GM18511 (cell line): ENCODE results near the gene SORL1.
"Not testable (repeated sequence)": the region's sequence is repeated elsewhere in the genome, so short reads cannot be mapped to it uniquely, and the experiment has no call there.

ENCODE experiments used
- ATAC-seq: cut with Tn5 transposase; IDR thresholded peaks from one replicate; pipeline ENCODE4 v1.9.1; 2021; ENCODE audit warnings: mild to moderate bottlenecking, moderate library complexity; ENCODE audit not compliant: unreplicated experiment

SORL1 gene

DNA sequence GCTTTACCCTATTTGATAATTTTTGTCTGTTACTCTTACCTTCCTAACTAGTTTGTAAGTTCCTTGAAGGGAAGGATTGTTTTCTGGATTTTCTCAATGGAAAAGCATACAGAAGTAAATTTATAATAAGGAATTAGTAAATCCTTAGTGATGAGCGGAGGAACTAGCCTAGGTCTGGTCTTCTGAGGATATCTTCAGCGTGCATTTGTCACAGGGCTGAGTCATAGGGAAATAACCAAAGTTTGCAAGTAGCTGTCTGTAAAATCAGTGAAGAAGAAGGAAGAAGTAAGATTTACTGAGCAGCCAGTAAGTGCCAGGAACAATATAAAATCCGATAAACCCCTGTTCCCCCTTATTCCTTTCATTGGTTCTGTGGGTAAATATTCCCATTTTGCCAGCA lies 163.4 kb downstream of the SORL1 start:
- no peak for ATAC-seq

DNA sequence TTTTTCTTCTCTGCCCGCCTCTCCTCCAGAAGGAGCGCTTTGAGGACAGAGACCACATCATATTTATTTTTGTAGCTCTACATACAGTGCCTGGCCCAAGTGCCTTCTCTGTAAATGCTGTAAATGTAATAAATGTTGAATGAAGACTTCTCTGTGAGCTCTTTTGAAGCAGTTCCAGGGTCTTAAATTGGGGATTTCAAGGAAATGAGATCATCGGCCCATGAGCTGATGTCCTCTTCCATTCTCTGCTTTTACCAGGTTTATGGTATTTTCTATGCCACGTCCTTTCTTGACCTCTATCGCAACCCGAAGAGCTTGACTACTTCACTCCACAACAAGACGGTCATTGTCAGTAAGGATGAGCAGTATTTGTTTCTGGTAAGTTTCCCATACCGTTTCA lies 166.4 kb downstream of the SORL1 start:
- ATAC-seq: no peak

DNA sequence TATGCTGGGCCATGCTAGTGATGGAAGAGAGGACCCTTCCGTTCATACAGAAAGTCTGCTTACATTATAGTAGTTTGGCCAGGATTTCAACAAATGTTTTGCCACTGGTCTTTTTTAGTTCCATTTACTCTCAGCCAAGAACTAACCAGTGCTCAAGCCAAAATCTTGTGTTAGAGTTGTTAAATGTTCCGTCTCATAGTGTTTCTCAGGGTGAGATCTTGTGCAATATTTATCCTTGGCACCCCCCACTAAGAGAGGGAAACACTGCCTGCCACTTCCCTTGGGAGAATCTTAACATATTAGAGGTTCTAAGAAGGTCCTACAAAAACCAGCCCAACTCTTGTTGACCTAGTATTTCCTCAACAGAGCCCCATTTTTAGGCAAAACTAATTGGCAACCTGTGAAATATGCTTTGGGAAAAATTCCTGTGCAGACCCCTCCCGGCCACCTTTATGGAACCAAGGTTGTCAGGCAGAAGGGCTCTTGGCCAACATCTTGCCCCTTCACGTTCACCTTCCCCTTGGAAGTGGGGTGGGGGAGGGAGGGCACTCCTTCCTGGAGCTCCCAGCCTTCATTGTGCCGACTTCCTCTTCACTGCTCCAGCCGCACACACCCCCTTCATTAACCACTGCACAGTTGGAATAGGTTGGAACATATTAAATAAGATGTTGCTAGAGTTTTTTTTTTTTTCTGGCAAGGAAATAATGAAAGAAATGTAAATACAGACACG lies 173.8 kb downstream of the SORL1 start:
- ATAC-seq: no peak

DNA sequence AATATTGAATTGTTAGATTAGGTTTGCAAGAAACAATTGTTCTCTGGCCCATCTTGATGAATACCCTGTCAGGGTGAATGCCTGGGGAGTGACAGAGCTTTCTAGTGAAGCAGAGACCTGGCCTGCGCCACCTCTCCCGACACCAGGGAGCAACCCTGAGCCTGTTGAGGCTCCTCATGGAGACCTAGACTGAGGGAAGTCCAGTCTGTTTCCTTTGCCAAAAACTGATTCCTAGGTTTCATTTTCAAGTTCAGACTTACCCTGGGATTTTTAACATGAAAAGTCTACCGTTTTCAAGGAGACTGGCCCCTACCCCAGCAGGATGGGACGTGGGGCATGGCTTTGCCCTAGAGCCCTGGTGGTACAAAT lies 174.4 kb downstream of the SORL1 start:
- no peak for ATAC-seq

DNA sequence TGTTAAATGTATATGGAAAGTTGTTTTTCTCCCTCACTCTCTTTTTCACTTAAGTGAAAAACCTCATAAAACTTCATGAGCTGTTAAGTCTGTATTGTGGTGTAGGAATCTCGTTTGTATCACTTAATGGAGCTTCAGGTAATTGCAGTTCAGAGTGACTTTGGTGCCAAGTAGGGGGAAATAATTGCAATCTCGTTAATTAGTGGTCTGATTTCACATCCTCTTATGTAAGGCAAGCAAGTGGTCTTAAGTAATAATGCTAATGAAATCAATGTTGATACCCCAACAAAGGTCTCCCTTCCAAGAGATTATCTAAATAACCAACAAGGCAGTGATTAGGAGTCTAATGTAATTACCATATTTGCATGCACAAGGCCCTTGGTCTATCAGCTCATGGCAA lies 174.9 kb downstream of the SORL1 start:
- no peak for ATAC-seq

DNA sequence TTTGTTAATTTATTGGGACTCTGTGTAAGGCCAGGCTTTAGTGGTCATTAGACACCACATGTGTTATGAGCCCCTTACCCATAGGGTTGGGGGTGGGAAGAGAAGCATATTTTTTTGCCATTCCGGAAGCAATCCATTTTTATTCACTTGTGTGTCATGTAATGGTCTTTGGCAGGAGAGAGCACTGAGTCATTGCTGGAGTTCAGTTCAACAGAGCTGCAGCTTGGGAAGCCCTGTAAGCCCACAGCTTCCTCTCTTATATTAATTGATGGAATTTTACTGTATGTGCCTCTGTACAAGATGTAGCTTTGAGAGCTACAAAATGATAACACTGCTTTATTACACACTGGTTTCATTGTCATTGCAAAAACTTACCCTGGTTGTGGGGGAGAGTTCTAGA lies 177.9 kb downstream of the SORL1 start:
- ATAC-seq: no peak

DNA sequence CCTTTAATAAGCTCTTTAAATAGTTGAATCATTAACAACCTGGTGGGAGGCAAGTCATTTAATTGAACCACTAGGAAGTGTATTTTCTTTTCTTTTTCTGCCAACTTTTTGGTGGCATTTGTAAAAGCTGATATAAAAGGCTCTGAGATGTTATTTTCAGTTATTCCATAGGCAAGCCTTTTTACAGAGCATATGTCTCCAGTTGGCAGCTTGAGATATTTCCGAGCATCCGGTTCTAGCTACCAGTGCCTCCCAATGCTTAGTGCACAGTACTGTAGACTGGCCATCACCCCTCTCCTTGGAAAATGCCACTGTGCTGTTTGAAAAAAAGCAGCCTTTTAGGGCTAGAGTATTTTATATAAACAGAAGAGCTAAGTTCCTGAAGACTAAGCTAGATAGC lies 179.3 kb downstream of the SORL1 start:
- no peak for ATAC-seq

DNA sequence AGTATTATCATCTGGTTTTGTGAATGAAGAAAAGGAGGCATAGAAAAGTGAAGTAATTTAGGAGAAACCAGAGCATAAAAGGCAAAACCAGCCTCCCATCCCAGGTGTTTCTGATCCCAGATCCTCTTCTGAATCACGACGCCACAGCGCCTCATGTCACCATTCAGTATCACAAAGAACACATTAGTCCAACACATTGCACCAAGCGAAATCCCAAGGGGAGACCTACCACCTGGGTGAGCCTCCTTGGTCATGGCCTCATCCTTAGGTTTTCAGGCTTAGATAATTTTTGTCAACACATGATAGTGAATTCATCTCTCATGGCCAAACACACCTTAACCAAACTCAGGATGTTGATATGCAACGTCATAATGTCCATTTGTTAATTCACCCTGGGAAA lies 182.2 kb downstream of the SORL1 start:
- no peak for ATAC-seq

DNA sequence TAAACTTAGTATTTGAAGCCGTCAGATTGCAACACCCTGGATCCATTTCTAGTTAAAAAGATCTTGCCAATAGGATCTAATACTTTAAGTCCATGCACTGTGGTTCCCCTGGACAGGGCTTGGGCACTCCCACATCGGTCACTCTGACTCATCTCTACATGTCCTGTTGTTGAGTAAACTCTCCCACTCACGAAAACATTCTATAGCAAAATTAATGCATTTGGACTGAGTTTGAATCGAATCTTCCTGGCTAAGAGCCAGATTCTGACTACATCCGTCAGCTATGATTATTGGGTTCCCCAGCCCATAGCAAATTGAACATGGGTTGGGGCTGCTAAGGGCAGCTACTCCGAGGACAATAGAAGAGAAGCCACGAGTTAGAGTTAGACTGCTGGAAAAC lies 182.8 kb downstream of the SORL1 start:
- ATAC-seq: no peak

DNA sequence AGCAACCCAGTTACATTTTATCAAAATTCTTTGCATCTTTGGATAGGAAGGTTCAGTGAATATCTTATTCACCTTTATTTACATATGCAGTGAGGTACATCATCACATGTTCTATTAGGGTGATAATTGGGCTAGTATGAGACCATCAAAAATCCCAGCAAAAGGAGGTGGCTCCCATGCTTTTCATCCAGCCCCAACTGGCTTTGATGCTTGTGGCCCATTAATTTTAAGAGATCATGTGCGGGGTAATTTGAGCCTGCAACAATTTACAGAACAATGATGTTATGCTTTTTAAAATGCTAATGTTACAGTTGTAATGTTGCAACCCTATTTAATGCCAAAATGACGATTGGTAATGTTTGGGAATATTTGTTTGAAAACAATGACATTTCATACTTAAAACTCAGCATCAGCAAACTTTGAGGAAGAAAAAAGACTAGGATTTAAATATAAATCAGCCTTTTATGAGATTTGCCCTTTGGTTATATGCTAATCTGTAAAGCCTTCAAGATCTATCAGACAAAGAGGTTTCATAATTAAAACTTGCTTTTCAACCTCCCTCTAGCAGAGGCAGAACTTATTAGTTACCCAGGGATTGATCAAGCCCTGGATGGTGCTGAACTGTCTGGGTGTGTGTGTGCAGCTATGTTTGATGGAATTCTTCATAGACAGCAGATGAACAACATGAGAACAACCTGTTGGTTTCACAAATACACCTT lies 184.1 kb downstream of the SORL1 start:
- no peak for ATAC-seq

DNA sequence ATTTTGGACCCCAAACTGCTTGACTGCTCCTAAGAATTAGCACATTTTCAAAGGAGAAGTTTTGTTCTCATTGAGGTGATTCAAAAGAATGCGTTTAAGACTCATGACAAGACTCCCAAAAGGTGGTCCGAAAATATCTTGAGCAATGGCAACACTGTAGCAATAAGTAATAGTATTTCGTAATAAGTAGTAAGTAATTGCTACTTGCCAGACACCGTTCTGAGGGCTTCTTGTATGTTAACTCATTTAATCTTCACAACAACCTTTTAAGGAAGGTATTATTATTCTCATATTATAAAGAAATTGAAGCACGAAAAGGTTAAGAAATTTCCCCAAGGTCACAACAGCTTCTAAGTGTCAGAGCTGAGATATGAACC lies 184.7 kb downstream of the SORL1 start:
- no peak for ATAC-seq

DNA sequence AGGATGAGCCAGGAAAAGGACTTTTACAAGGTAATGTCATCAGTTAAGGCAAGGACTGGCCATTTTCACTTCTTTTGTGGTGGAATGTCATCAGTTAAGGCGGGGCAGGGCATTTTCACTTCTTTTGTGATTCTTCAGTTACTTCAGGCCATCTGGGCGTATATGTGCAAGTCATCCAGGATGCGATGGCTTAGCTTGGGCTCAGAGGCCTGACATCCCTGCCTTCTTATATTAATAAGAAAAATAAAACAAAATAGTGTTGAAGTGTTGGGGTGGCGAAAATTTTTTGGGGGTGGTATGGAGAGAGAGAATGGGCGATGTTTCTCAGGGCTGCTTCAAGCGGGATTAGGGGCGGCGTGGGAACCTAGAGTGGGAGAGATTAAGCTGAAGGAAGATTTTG lies 185.5 kb downstream of the SORL1 start:
- ATAC-seq: not testable (repeated sequence)

DNA sequence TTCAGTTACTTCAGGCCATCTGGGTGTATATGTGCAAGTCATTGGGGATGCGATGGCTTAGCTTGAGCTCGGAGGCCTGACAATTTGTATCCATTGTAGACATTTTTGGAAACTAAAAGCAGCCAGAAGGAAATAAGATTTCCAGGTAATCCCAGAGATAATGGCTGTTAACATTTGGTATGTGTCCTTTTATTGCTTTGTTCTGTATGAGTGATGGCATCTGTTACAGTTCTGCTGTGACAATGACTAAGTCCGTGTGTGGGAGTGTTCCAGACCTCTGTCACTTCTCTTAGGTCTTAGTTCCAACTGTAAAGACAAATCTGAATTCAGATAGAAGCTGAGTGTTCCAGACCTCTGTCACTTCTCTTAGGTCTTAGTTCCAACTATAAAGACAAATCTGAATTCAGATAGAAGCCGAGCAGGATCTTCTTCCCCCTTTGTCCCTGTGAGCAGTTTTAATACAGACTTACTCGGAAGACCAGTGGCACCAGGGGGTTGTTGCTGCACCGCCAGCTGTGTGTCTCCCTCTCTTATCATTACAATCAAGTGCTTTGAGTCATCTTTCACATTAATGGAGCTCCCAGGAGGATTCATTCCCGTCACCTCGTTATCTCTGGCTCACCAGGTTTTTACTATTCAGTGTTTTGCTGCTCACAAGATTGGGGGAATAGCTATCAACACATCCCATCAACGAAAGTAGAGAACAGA lies 191.5 kb downstream of the SORL1 start:
- no peak for ATAC-seq

DNA sequence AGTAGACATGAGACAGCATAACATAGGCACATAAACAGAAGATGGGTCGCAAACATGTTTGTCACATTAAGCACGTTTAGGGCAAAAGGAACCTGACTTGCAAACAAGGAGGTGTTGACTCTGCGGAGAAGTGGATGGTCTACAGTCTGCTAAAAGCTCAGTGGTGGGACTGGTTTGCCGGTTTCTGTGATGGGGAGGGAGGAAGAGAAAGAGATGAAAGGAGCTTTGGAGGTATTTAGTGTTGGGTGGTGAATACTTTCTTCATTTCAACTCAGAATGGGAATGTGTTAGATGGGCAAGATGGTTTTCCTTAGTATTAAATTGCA lies 192.0 kb downstream of the SORL1 start:
- no peak for ATAC-seq

DNA sequence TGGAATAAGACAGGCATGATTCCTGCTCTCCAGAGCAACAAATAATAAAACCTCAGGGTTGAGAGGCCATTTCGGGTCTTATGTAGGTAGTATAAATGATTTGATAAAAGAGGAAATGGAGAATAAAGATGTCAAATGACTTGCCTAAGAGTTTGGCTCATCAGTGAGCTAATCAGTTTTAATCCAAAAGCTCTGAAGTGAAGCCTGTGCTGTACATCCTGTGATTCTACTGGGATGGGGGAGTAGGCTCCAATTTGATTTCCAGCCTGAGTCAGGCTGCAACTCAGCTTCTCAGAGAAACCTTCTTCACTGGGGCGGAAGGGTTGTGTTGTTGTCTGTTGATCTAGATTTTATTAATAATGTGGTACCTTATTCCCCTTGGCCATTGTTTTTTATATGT lies 192.9 kb downstream of the SORL1 start:
- no peak for ATAC-seq

DNA sequence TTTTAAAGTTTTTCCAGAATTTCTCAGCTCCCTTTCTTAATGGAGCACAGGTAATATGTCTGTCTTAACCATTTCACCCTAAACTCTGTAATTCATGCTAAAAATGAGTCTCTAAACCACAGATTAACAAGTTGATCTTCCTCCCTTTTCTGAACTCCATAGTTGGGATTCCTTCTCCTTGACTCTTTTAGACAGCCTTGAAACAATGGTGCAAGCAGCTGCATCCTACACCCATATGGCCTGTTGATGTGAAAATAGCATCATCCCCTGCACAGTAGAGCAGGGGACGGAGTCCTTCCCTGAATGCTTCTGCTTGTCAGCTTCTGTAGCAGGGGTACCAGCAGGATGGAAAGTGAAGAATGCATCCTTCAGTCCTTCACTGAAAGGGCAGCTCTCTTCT lies 193.5 kb downstream of the SORL1 start:
- ATAC-seq: no peak

DNA sequence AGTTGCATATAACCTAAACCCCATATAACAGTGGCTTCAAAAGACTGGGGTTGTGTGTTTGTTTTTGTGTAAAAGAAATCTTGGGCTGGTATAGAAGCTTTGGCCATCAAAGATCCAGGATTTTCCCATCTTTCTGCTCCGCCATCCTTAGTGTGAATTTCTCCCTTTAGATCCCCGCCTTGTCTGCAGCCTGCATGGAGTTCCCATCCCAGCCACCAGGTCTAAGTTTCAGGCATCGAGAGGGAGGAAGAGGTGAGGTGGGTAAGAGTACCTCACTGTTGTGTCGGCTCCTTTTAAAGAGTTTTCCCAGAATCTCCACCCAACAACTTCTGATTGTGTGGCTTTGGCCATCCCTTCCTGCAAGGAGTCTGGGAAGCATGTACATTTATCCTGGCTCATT lies 196.2 kb downstream of the SORL1 start:
- no peak for ATAC-seq

DNA sequence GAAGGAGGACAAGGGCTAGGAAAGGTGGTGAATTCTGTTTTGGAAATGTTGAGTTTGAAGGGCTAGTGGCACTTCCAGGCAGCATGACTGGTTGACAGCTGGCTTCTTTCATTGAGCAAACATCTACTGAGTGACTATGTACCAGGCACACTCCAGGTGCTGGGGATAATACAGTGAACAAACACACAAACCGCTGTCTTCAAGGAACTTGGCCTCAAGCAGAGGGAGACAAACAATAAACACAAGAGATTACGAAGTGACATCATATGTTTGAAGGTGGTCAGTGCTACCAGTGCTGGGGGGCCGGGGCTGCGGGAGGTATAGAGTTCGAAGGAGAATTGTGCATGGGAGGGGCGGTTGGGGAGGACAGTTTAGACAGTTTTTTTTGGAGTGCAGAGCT lies 197.7 kb downstream of the SORL1 start:
- ATAC-seq: no peak

DNA sequence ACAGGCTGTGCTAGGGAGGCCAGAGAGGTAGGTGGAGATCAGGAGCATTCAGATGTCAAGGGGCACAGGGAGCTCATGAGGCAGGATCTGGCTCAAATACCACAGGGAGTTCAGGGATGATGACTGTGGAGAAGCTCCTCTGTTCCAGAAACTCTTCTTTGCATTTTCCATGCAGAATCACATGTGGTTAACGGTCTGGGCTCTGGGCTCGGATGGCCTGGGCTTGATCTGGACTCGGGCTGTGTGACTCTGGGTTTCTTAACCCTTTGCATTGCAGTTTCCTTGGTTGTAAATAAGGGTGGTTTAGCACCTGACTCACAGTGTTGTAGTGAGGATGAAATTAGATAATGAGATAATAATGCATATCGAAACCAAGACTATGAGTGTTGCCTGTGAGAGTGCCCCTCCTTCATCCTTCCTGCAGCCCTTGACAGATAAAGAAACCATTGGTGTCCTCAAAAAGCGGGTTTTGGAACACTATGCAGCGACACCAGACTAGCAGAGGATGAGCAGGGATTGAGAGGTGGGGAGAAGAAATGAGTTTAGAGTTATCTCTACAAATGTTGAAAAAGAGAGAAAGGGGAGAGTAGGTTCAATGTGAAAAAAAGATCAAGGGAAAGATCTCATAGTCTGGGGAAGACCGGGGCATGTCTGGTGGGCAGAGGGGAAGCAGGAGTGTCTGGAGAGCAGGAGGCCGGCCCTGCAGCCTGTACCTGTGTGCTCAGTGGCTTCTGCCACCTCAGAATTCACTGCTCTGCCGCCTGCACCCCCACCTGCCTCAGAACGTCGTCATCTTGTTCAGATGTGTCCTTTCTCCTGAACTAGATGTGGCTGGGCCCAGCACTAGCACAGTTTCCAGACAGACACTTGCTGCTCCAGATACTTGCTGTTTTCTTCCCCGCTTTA lies 198.5 kb downstream of the SORL1 start:
- no peak for ATAC-seq

DNA sequence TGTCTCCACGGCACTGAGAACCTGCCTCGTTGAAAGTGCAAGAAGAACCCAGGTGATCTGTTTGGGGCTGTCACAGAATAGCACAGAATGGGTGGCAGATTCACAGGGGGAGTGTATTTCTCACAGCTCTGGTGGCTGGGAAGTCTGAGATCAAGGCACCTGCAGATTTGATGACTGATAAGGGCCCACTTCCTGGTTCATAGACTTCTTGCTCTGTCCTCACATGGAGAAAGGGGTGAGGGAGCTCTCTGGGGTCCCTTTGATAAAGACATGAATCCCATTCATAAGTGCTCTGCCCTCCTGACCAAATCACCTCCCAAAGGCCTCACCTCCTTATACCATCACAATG lies 199.1 kb downstream of the SORL1 start:
- no peak for ATAC-seq

DNA sequence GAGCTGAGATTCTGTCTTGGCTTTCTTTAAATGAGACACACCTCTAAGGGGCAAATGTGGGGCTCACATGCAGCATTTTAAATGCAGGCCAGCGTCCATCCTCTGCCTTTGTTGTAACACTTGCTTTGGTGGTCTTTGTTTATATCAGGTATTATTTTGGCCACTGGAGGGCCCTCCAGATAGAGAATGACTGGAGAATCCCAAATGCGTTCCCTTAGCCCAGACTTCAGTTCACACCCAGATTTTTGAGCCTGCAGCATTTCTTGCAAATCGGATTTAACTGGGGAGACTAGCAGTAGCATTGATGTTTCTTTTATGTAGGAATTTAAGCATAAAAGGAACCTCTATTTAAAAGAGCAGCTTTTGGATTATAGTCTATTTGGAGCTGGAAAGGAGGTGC lies 200.9 kb downstream of the SORL1 start:
- ATAC-seq: no peak
